IMR-90 (cell line): ENCODE results near the gene ELP4. TPM values are rescaled to one million over a fixed set of nuclear protein-coding genes. Genes with fewer than 3 reads are reported as not detected.
A peak's percentile ranks its signal among the peaks of the same experiment; 100 is the strongest.

Source experiments
- ATAC-seq: fragments of 200-7000 bp; cut with Tn5 transposase; 2 replicates; pipeline ENCODE4 v1.9.1; 2020; ENCODE audit warnings: low read depth, mild to moderate bottlenecking, moderate library complexity
- BruUV-seq: library from RNA; stranded (reverse); fragments of 400-500 nt; replicated peaks from 2 replicates; lab custom pipeline; 2021; lab: Mats Ljungman, UMichigan
- CTCF ChIA-PET: fragments of 300-600 bp; formaldehyde crosslinking; extraction: SDS; loops from one replicate; lab custom pipeline; 2021; ENCODE audit warnings: antibody characterized with exemption; lab: Yijun Ruan, JAX
- POLR2A ChIA-PET: fragments of 300-600 bp; sonication (Branson Sonifier 250); formaldehyde crosslinking; loops from one replicate; lab custom pipeline; 2022; ENCODE audit warnings: antibody characterized with exemption; ENCODE audit not compliant: unreplicated experiment; lab: Charles Lee
- DNase-seq: peaks from one replicate; pipeline ENCODE4 v3.0.0; 2013
- H2AFZ ChIP-seq: replicated peaks from 2 replicates; pipeline ENCODE3; 2013; ENCODE audit warnings: low read length, mild to moderate bottlenecking; ENCODE audit not compliant: poor library complexity
- H2AK5ac ChIP-seq: 2 replicates; pipeline ENCODE4 v1.6.1; 2013; ENCODE audit warnings: low read depth, low read length, inconsistent platforms
- H2AK9ac ChIP-seq: replicated peaks from 2 replicates; pipeline ENCODE3; 2013; ENCODE audit warnings: mild to moderate bottlenecking, low read depth, low read length, moderate library complexity; ENCODE audit not compliant: poor library complexity
- H2BK120ac ChIP-seq: 2 replicates; pipeline ENCODE4 v1.6.1; 2013; ENCODE audit warnings: low read depth, low read length, inconsistent platforms
- H2BK15ac ChIP-seq: 3 replicates; pipeline ENCODE4 v1.6.1; 2013; ENCODE audit warnings: low read depth, low read length, inconsistent platforms
- H2BK20ac ChIP-seq: 2 replicates; pipeline ENCODE4 v1.6.1; 2013; ENCODE audit warnings: low read depth, mild to moderate bottlenecking, inconsistent platforms, low read length, moderate library complexity
- H2BK5ac ChIP-seq: 2 replicates; pipeline ENCODE4 v1.6.1; 2013; ENCODE audit warnings: mild to moderate bottlenecking, low read depth, low read length, inconsistent platforms; ENCODE audit not compliant: poor library complexity, severe bottlenecking
- H3K14ac ChIP-seq: replicated peaks from 2 replicates; pipeline ENCODE4 v1.6.1; 2013; ENCODE audit warnings: low read depth, low read length, inconsistent platforms
- H3K18ac ChIP-seq: 2 replicates; pipeline ENCODE4 v1.6.1; 2013; ENCODE audit warnings: low read depth, low read length, control low read depth
- H3K23ac ChIP-seq: 2 replicates; pipeline ENCODE4 v1.6.1; 2013; ENCODE audit warnings: low read depth, low read length, inconsistent platforms
- H3K27ac ChIP-seq: 2 replicates; pipeline ENCODE4 v1.5.1; 2013; ENCODE audit warnings: mild to moderate bottlenecking, control low read depth, low read length; ENCODE audit not compliant: insufficient read depth
- H3K27me3 ChIP-seq: 2 replicates; pipeline ENCODE4 v1.6.1; 2013; ENCODE audit warnings: low read length; ENCODE audit not compliant: control insufficient read depth, insufficient read depth
- H3K36me3 ChIP-seq: 2 replicates; pipeline ENCODE4 v1.6.1; 2013; ENCODE audit warnings: low read length, mixed read lengths; ENCODE audit not compliant: control insufficient read depth, insufficient read depth
- H3K4ac ChIP-seq: 2 replicates; pipeline ENCODE4 v1.6.1; 2013; ENCODE audit warnings: low read depth, low read length, inconsistent platforms
- H3K4me1 ChIP-seq: 2 replicates; pipeline ENCODE4 v1.6.1; 2013; ENCODE audit warnings: low read length, mixed read lengths; ENCODE audit not compliant: control insufficient read depth, insufficient read depth
- H3K4me2 ChIP-seq: 2 replicates; pipeline ENCODE4 v1.6.1; 2013; ENCODE audit warnings: low read depth, mild to moderate bottlenecking, control low read depth, low read length, moderate library complexity
- H3K4me3 ChIP-seq: 2 replicates; pipeline ENCODE4 v1.5.1; 2013; ENCODE audit warnings: low read depth, mild to moderate bottlenecking, control low read depth, low read length, moderate library complexity; ENCODE audit not compliant: insufficient read depth
- H3K56ac ChIP-seq: 2 replicates; pipeline ENCODE4 v1.6.1; 2013; ENCODE audit warnings: low read length, inconsistent platforms; ENCODE audit not compliant: insufficient read depth; ENCODE audit errors: extremely low read depth
- H3K79me1 ChIP-seq, 2 experiments: 2 replicates each; pipeline ENCODE4 v1.6.1; 2013; ENCODE audit warnings: low read length in 2 of 2, inconsistent platforms in 1 of 2, low read depth in 1 of 2
- H3K9ac ChIP-seq: 2 replicates; pipeline ENCODE4 v1.6.1; 2013; ENCODE audit warnings: low read depth, low read length, control low read depth
- H3K9me1 ChIP-seq: 2 replicates; pipeline ENCODE4 v1.6.1; 2013; ENCODE audit warnings: low read length, inconsistent platforms; ENCODE audit not compliant: insufficient read depth
- H3K9me3 ChIP-seq: 2 replicates; pipeline ENCODE4 v1.6.1; 2013; ENCODE audit warnings: low read length; ENCODE audit not compliant: control insufficient read depth, insufficient read depth
- H4K20me1 ChIP-seq: 2 replicates; pipeline ENCODE4 v1.6.1; 2013; ENCODE audit warnings: low read length, inconsistent platforms; ENCODE audit not compliant: insufficient read depth
- H4K5ac ChIP-seq: 2 replicates; pipeline ENCODE4 v1.6.1; 2013; ENCODE audit warnings: mild to moderate bottlenecking, low read depth, low read length, control low read depth
- H4K8ac ChIP-seq, 2 experiments: 2 replicates each; pipeline ENCODE4 v1.6.1; 2013; ENCODE audit warnings: low read depth in 2 of 2, low read length in 2 of 2, control low read depth in 1 of 2, inconsistent platforms in 1 of 2
- H4K91ac ChIP-seq: 2 replicates; pipeline ENCODE4 v1.6.1; 2013; ENCODE audit warnings: low read depth, low read length, inconsistent platforms; ENCODE audit not compliant: insufficient read depth
- BHLHE40 ChIP-seq: fragments of 150-350 bp; IDR thresholded peaks from 2 replicates; pipeline ENCODE4 v1.6.1; 2016; ENCODE audit warnings: mild to moderate bottlenecking, low read depth, low read length
- CEBPB ChIP-seq: IDR thresholded peaks from 2 replicates; pipeline ENCODE4 v1.6.1; 2012; ENCODE audit warnings: low read depth, low read length, improper control_type of control experiment
- FOS ChIP-seq: fragments of 150-350 bp; IDR thresholded peaks from 2 replicates; pipeline ENCODE4 v1.6.1; 2016; ENCODE audit warnings: low read depth, low read length
- MAZ ChIP-seq: IDR thresholded peaks from 2 replicates; pipeline ENCODE4 v1.6.1; 2012; ENCODE audit warnings: low read depth, mild to moderate bottlenecking, low read length, improper control_type of control experiment, moderate library complexity, borderline replicate concordance
- MXI1 ChIP-seq: IDR thresholded peaks from 2 replicates; pipeline ENCODE4 v1.6.1; 2012; ENCODE audit warnings: low read depth, mild to moderate bottlenecking, low read length, moderate library complexity, borderline replicate concordance
- NFE2L2 ChIP-seq: fragments of 150-350 bp; IDR thresholded peaks from 2 replicates; pipeline ENCODE4 v1.6.1; 2016; ENCODE audit warnings: low read depth, mild to moderate bottlenecking, low read length
- POLR2A ChIP-seq: IDR thresholded peaks from 2 replicates; pipeline ENCODE4 v1.6.1; 2012; ENCODE audit warnings: mild to moderate bottlenecking, low read depth, low read length
- RAD21 ChIP-seq: IDR thresholded peaks from 2 replicates; pipeline ENCODE4 v1.6.1; 2012; ENCODE audit warnings: low read length, improper control_type of control experiment
- RCOR1 ChIP-seq: IDR thresholded peaks from 2 replicates; pipeline ENCODE4 v1.6.1; 2012; ENCODE audit warnings: mild to moderate bottlenecking, low read length, improper control_type of control experiment; ENCODE audit not compliant: insufficient replicate concordance
- RFX5 ChIP-seq: IDR thresholded peaks from 2 replicates; pipeline ENCODE4 v1.8.0; 2012; ENCODE audit warnings: low read depth, mild to moderate bottlenecking, low read length, moderate library complexity
- SMC3 ChIP-seq: fragments of 150-350 bp; IDR thresholded peaks from 2 replicates; pipeline ENCODE4 v1.6.1; 2016; ENCODE audit warnings: low read depth, mild to moderate bottlenecking, antibody characterized with exemption, low read length, moderate library complexity
- WGBS, 2 experiments: methylation state at CpG; one replicate each; pipeline versions ENCODE4 v1.1.5 to v1.1.7; 2013; ENCODE audit warnings: missing lambda C conversion rate in 2 of 2; ENCODE audit not compliant: insufficient read length in 1 of 2; ENCODE audit errors: extremely low coverage in 2 of 2; 5-methylcytosine and 5-hydroxymethylcytosine counted together
- dilution Hi-C: fragments of 300-500 bp; cut with HindIII; formaldehyde crosslinking; loops from one replicate; pipeline ENCODE4 v1.14.3; 2018; ENCODE audit warnings: low sequenced_read_pairs; ENCODE audit not compliant: unreplicated experiment
- in situ Hi-C: fragments of 300-500 bp; cut with MboI; formaldehyde crosslinking; loops from 3 replicates; pipeline ENCODE4 v1.14.3; 2019; ENCODE audit warnings: low sequenced_read_pairs, inconsistent platforms, mixed read lengths
- intact Hi-C: fragments of 100-400 bp; cut with micrococcal nuclease; formaldehyde crosslinking; loops from 2 replicates; pipeline ENCODE4 v1.10.0; 2022
- polyA plus RNA-seq, 3 experiments: library from polyadenylated mRNA; depleted of rRNA; stranded (reverse); fragments of >200 nt; gene quantifications; 2 replicates each; pipeline ENCODE4 v1.2.3, GENCODE V29; 2012; ENCODE audit warnings: low replicate concordance in 1 of 3
- total RNA-seq: library from RNA; depleted of rRNA; stranded (reverse); fragments of >200 nt; gene quantifications from 2 replicates; pipeline ENCODE4 v1.2.3, GENCODE V29; 2012
- TF ChIP-seq, protein P1 (sequence below): fragments of 150-350 bp; IDR thresholded peaks from 2 replicates; pipeline ENCODE4 v1.6.1; 2016; ENCODE audit warnings: low read depth, mild to moderate bottlenecking, low read length, moderate library complexity, borderline replicate concordance
- TF ChIP-seq, protein P2 (sequence below): conservative IDR thresholded peaks from 2 replicates; pipeline ENCODE4 v1.5.1; 2012; ENCODE audit warnings: mild to moderate bottlenecking, low read depth, low read length, improper control_type of control experiment
- TF ChIP-seq, protein P3 (sequence below): fragments of 150-350 bp; IDR thresholded peaks from 2 replicates; pipeline ENCODE4 v1.6.1; 2017; ENCODE audit warnings: mild to moderate bottlenecking, antibody characterized with exemption, low read length, low read depth

ELP4 gene
- total and polyA plus RNA-seq, 2 of the 4 experiments (the other 2 are of a cell fraction), result 8.4 to 20.4 TPM

DNA sequence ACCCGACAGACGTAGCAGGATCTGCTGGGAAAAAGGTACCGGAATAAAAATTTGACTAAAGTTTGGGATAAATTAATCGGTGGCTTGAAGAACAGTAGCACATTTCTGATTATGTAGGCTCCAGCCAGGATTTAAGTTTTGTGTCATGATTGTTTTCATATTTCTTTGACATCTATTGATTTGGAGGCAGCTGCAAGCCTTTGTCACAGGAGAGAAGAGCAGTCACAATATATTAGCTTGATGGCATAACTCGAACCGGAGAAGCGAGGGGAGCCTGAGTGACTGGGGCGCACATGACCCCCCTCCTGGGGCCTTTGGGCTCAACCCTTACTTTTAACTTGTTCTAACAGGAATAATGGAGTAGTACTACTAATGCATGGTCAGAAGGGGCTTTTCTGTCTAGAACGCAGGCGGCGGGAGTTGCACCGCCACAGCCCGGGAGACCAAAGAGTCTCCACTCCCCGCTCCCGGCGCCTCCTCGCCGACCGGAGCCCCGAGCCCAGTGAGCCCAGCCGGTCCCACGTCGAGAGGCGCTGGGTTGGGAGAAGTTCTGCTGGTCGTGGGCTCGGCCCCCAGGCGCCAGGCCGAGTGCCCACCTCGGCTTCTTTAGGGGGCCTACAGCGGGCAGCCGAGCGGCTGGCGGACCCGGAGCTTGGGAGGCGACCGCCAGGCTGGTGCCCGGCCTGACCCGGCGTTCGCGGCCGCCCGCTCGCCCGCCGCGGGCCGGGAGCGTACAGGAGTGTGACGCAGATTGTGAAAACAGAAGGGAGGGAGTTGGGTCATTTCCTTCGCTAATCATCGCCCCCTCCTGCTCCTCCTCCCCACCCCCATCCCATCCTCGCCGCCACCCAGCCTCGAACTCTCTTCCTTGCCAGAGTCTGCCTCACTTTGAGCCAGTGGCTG lies 317.2 kb downstream of the ELP4 start:
- H3K9me3 ChIP-seq, result peaks cover 15% of the 10 kb centered on the region
- peak overlapping the region; percentile 54 for H2AFZ ChIP-seq
- H3K23ac ChIP-seq, result no peak overlapping the region; the same call in 1 of the 2 replicates
- H4K20me1 ChIP-seq, result no peaks in the 10 kb centered on the region
- H4K5ac ChIP-seq, result no peak overlapping the region
- dilution Hi-C loops (no loop called here), in situ Hi-C loops (no loop called here), intact Hi-C loops (no loop called here)
- no peak overlapping the region for H3K56ac ChIP-seq
- peak overlapping the region; percentile 33 for H3K4me3 ChIP-seq
- peak overlapping the region; percentile 91 for H3K4me2 ChIP-seq
- no peak overlapping the region for H2AK9ac ChIP-seq
- H3K4me1 ChIP-seq, result peaks cover 8% of the 10 kb centered on the region
- no peak for DNase-seq
- H3K9me1 ChIP-seq, result no peaks in the 10 kb centered on the region; the same call in 1 of the 2 replicates
- CTCF ChIA-PET, result no interaction called here
- H3K9ac ChIP-seq, result no peak overlapping the region
- H2BK15ac ChIP-seq, result no peak overlapping the region
- H2BK120ac ChIP-seq, result no peak overlapping the region
- no peaks in the 10 kb centered on the region for H3K79me1 ChIP-seq
- no peak overlapping the region for H3K27ac ChIP-seq
- H3K18ac ChIP-seq, result no peak overlapping the region
- POLR2A ChIA-PET, result no interaction called here
- no peak overlapping the region for H2BK5ac ChIP-seq
- no TSS peak for BruUV-seq
- H4K91ac ChIP-seq, result no peak overlapping the region
- no peak overlapping the region; the same call in 1 of the 2 replicates for H3K4ac ChIP-seq
- H2AK5ac ChIP-seq, result no peak overlapping the region
- H3K14ac ChIP-seq, result no peak overlapping the region
- H2BK20ac ChIP-seq, result no peak overlapping the region
- 11% methylated on average over 9 of the region's 55 CpGs; no CpG with 5 or more reads in 1 of the 2 experiments for WGBS, 2 experiments
- peaks cover 86% of the 10 kb centered on the region for H3K27me3 ChIP-seq
- H4K8ac ChIP-seq, result no peak overlapping the region
- peak; percentile 58 for ATAC-seq
- no peaks in the 10 kb centered on the region for H3K36me3 ChIP-seq
- TF ChIP-seq RFX5 (no peak), SMC3 (no peak), MAZ (no peak), NFE2L2 (no peak), CEBPB (no peak), BHLHE40 (no peak), MXI1 (no peak), RCOR1 (no peak), RAD21 (no peak), FOS (no peak), POLR2A (no peak)
- TF ChIP-seq, protein P1, sequence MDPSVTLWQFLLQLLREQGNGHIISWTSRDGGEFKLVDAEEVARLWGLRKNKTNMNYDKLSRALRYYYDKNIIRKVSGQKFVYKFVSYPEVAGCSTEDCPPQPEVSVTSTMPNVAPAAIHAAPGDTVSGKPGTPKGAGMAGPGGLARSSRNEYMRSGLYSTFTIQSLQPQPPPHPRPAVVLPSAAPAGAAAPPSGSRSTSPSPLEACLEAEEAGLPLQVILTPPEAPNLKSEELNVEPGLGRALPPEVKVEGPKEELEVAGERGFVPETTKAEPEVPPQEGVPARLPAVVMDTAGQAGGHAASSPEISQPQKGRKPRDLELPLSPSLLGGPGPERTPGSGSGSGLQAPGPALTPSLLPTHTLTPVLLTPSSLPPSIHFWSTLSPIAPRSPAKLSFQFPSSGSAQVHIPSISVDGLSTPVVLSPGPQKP, result no peak
- TF ChIP-seq, protein P2, sequence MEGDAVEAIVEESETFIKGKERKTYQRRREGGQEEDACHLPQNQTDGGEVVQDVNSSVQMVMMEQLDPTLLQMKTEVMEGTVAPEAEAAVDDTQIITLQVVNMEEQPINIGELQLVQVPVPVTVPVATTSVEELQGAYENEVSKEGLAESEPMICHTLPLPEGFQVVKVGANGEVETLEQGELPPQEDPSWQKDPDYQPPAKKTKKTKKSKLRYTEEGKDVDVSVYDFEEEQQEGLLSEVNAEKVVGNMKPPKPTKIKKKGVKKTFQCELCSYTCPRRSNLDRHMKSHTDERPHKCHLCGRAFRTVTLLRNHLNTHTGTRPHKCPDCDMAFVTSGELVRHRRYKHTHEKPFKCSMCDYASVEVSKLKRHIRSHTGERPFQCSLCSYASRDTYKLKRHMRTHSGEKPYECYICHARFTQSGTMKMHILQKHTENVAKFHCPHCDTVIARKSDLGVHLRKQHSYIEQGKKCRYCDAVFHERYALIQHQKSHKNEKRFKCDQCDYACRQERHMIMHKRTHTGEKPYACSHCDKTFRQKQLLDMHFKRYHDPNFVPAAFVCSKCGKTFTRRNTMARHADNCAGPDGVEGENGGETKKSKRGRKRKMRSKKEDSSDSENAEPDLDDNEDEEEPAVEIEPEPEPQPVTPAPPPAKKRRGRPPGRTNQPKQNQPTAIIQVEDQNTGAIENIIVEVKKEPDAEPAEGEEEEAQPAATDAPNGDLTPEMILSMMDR, result no peak
- TF ChIP-seq, protein P3, sequence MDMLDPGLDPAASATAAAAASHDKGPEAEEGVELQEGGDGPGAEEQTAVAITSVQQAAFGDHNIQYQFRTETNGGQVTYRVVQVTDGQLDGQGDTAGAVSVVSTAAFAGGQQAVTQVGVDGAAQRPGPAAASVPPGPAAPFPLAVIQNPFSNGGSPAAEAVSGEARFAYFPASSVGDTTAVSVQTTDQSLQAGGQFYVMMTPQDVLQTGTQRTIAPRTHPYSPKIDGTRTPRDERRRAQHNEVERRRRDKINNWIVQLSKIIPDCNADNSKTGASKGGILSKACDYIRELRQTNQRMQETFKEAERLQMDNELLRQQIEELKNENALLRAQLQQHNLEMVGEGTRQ, result no peak
